Activated naive CD4-positive, alpha-beta T cell treated with anti-CD3 and anti-CD28 coated beads, Interleukin-2, amount 50 U/mL, for 24 hours (primary cell): ENCODE data around the gene GNB1L.
"Not testable (repeated sequence)": the region's sequence is repeated elsewhere in the genome, so short reads cannot be mapped to it uniquely, and the experiment has no call there.

ENCODE experiments used
- H3K27ac Mint-ChIP-seq: one replicate; pipeline ENCODE4 v1.8.0; 2021; ENCODE audit warnings: mild to moderate bottlenecking, mixed read lengths
- H3K27me3 Mint-ChIP-seq: one replicate; pipeline ENCODE4 v1.8.0; 2021; ENCODE audit warnings: mixed read lengths
- H3K36me3 Mint-ChIP-seq: one replicate; pipeline ENCODE4 v1.8.0; 2021; ENCODE audit warnings: mixed read lengths
- H3K4me1 Mint-ChIP-seq: one replicate; pipeline ENCODE4 v1.8.0; 2021; ENCODE audit warnings: mixed read lengths
- H3K4me3 Mint-ChIP-seq: one replicate; pipeline ENCODE4 v1.8.0; 2021; ENCODE audit warnings: mild to moderate bottlenecking, mixed read lengths
- H3K9me3 Mint-ChIP-seq: one replicate; pipeline ENCODE4 v1.8.0; 2021; ENCODE audit warnings: mixed read lengths

Gene GNB1L

DNA sequence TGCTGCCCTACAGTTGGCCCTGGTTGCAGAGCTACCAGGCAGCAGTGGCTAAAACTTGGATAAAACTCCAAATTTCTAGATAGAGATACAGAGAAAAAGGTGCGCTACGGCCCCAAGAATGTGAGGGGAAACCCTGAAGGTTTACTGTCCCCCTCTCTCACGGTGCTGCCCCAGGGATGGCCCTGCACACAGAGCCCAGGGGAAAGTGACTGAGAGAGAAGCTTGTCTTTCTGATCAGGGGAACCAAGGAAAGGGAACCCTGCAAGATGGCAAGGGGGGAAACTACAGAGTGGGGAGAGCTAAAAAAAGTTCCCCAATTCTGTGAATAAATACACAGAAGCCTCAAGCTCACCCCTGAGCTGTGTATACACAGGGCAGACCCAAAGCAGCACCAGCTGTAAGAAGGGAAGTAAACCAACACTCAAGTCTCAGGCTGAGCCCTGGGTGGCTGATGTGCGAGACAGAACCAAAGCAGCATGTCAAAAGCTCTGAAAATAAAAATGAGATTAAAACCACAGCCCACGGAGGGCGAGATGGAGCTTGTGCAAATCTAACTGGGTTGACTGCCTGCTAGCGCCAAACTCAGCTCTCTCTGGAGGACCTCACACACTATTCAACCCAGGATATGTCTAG lies 22.1 kb downstream of the GNB1L start:
- no peak overlapping the region for H3K27ac Mint-ChIP-seq
- H3K9me3 Mint-ChIP-seq: no peaks in the 10 kb centered on the region
- no peaks in the 10 kb centered on the region for H3K27me3 Mint-ChIP-seq
- H3K4me1 Mint-ChIP-seq: peaks cover 38% of the 10 kb centered on the region
- H3K36me3 Mint-ChIP-seq: peaks cover 1% of the 10 kb centered on the region
- no peak overlapping the region for H3K4me3 Mint-ChIP-seq

DNA sequence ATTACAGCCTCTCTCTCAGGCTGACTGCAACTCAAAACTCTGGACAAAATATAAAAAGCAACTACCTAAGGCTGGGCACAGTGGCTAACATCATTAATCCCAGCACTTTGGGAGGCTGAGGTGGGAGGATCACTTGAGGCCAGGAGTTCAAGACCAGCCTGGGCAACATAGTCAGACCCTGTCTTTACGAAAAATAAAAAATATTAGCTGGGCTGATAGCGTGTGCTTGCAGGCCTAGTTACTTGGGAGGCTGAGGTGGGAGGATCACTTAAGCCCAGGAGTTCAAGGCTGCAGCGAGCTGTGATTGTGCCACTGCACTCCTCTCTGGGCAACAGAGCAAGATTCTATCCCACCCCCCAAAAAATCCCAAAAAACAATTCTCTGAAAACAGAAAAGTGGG lies 22.7 kb downstream of the GNB1L start:
- H3K4me1 Mint-ChIP-seq: peaks cover 37% of the 10 kb centered on the region
- not testable (repeated sequence) for H3K27me3 Mint-ChIP-seq, H3K27ac Mint-ChIP-seq, H3K4me3 Mint-ChIP-seq, H3K9me3 Mint-ChIP-seq, H3K36me3 Mint-ChIP-seq

DNA sequence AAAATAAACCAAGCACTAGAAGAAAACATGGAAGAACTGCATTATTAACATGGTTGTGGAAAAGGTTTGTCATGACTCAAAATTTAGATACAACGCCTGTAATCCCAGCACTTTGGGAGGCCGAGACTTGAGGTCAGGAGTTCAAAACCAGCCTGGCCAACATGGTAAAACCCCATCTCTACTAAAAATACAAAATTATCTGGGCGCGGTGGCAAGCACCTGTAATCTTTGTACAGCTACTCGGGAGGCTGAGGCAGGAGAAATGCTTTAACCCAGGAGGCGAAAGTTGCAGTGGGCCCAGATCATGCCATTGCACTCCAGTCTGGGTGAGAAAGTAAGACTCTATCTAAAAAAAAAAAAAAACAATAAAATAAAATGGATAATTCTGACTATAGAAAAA lies 23.7 kb downstream of the GNB1L start:
- Mint-ChIP-seq H3K4me3 (no peak overlapping the region), H3K36me3 (peaks cover 2% of the 10 kb centered on the region), H3K4me1 (peaks cover 30% of the 10 kb centered on the region), H3K27me3 (no peaks in the 10 kb centered on the region), H3K9me3 (no peaks in the 10 kb centered on the region), H3K27ac (no peak overlapping the region)

DNA sequence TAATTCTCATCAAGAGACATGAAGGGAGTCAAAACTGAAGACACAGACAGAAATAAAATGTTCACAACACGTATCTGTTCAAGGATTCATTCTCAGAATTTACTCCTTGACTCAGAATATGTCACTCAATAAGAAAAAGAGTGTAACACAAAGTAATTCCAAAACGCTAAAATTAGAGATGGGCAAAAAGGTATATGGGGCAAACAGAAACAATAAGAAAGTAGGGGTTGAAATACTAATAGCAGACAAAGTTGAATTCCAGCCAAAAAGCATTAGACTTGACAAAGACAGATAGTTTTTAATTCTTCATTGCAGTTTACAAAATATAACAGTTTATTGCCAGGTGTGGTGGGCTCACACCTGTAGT lies 26.7 kb downstream of the GNB1L start:
- Mint-ChIP-seq H3K4me3 (no peak overlapping the region), H3K27ac (no peak overlapping the region), H3K36me3 (peaks cover 2% of the 10 kb centered on the region), H3K9me3 (no peaks in the 10 kb centered on the region), H3K27me3 (no peaks in the 10 kb centered on the region), H3K4me1 (peaks cover 14% of the 10 kb centered on the region)

DNA sequence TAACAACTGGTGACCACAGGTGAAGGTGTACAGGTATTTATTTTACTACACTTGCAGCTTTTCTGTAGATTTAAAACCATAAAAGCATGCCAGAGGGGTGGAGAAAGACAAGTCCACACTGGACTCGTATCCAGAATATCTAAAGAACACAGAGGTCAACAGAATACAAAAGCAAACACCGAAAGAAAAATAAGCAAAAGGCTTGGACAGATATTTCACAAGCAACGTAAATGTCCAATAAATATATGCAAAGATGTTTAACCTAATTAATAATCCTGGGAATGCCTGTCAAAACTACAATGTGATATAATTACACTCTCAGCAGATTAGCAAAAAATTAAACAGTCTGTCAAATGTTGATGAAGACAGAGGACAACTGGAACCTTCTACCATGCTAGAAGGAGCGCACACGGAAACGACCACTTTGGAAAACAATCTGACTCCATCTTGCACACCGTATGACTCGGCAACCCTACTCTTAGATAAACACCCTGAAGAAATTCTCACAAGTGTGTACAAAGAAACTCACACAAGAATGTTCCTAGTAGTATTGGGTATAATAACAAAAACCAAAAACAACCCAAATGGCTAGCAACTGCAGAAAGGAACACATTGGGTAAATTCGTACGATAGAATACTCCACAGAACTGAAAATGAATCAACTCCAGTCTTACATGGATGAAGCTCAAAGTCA lies 27.2 kb downstream of the GNB1L start:
- Mint-ChIP-seq H3K4me1 (peaks cover 14% of the 10 kb centered on the region), H3K27ac (no peak overlapping the region), H3K9me3 (no peaks in the 10 kb centered on the region), H3K36me3 (peaks cover 2% of the 10 kb centered on the region), H3K4me3 (no peak overlapping the region), H3K27me3 (no peaks in the 10 kb centered on the region)

DNA sequence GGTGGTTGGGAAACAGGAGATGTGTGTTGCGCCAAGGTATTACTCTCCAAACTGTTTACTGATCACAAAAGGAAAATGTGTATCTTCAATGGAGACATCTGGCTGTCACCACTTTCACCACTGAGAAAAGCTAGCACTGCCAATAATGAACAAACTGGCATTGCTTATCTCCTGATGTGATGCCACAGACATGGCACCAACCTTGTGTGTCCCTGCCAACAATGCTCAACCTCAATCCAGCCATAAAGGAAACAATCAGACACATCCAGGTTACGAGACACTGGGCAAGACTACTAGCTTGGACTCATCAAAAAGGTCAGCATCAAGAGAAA lies 28.1 kb downstream of the GNB1L start:
- no peak overlapping the region for H3K27ac Mint-ChIP-seq
- H3K27me3 Mint-ChIP-seq: no peaks in the 10 kb centered on the region
- no peaks in the 10 kb centered on the region for H3K9me3 Mint-ChIP-seq
- H3K4me1 Mint-ChIP-seq: peaks cover 14% of the 10 kb centered on the region
- peaks cover 2% of the 10 kb centered on the region for H3K36me3 Mint-ChIP-seq
- no peak overlapping the region for H3K4me3 Mint-ChIP-seq

DNA sequence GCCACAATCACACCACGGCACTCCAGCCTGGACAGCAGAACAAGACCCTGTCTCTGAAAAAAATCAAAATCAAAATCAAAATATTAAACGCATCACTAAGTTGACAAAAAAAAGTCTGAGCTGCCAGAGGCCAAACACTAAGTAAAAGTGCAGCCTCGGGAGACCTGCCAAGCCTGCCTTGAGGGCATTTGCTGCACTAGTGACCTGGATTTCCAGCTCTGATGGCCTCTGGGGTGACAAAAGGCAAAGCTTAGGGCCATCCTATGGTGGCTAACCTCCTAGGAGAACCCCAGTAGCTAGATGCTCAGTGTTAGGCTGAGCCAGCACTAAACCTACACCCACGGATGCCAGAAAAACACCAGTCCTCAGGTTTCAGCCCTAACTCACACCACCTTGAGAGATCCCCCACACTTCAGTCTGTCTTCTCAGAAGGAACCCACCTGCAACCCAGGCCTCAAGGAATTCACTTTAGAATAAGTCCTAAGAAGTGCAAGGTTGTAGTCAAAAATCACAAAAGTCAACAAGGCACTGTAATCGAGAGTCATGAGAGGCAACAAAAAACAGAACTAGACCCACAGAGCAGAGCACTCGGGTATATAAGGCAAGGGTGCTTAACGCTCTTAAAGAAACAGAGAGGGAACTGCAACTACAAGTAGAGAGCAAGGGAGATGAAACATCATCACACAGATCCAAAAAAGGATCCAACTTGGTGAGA lies 28.6 kb downstream of the GNB1L start:
- Mint-ChIP-seq H3K27ac (no peak overlapping the region), H3K27me3 (no peaks in the 10 kb centered on the region), H3K36me3 (peaks cover 2% of the 10 kb centered on the region), H3K9me3 (no peaks in the 10 kb centered on the region), H3K4me3 (no peak overlapping the region), H3K4me1 (peaks cover 14% of the 10 kb centered on the region)

DNA sequence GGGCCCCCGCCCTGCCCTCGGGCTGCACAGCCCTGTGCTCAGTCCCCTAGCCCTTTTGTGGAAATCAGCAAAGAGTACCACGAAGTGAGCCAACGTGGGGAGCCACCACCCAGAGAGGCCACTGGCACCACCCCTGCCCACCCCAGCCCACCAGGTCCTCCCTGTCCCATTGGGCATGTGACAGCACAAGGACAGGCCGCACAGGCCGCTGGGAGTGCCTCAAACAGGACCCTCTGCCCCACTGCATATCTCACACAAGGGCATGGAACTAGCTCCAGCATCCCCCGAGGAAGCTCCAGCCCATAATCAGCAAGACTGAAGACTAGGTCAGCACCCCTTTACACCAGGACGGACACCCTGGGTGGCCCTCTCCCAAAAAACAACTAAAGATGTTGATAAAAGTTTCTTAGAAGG lies 29.7 kb downstream of the GNB1L start:
- H3K9me3 Mint-ChIP-seq: no peaks in the 10 kb centered on the region
- H3K36me3 Mint-ChIP-seq: peaks cover 2% of the 10 kb centered on the region
- H3K4me1 Mint-ChIP-seq: peaks cover 9% of the 10 kb centered on the region
- H3K27me3 Mint-ChIP-seq: no peaks in the 10 kb centered on the region
- H3K27ac Mint-ChIP-seq: no peak overlapping the region
- H3K4me3 Mint-ChIP-seq: no peak overlapping the region

DNA sequence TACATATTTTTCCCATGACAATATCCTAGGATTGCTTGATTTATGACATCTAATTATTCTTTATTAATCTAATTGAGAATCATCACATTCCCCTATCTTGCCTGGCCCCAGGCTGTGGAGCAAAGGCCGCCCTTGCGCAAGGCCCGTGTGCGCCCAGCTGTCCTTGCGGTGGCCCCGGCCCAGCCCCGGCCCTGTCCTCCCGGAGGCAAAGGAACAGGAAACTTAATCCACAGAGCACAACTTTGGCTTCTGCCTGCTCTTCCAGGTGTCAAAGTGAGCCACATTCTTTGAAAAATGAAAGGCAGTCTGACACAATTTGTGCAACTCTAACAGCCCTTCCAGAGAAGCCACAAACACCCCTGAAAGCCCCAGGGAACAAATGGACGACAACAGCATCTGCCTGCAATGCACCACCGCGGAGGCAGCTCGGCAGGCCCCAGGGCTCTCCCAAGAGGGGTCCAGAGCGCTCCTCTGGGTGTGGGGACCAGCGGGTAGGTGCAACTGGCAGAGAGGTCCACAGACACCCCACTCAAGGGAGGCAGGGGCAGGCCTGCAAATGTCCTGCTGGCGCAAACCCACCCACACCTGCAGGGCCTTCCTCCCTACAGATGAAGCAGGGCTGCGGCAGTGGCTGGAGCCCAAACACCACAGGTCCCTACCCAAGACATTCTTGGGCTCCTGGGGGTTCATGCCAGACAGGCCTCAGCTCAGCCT lies 30.3 kb downstream of the GNB1L start:
- Mint-ChIP-seq H3K36me3 (peaks cover 2% of the 10 kb centered on the region), H3K27me3 (no peaks in the 10 kb centered on the region), H3K4me3 (no peak overlapping the region), H3K4me1 (peaks cover 9% of the 10 kb centered on the region), H3K27ac (no peak overlapping the region), H3K9me3 (no peaks in the 10 kb centered on the region)

DNA sequence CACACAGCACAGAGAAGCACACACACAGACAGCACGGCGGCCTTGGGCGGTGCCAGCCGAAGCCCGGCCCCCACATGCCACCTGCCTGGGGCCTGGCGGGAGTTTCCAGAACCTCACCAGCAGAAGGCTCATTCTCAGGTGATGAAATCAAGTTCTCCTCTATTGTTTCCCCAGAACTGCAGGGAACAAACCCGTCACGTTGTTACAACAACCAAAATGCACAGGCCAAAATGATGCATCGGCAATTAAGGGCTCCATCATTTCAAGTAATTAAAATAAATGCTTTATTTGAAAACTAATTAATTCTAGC lies 30.8 kb downstream of the GNB1L start:
- no peaks in the 10 kb centered on the region for H3K9me3 Mint-ChIP-seq
- H3K36me3 Mint-ChIP-seq: peaks cover 2% of the 10 kb centered on the region
- H3K27me3 Mint-ChIP-seq: no peaks in the 10 kb centered on the region
- H3K4me3 Mint-ChIP-seq: no peak overlapping the region
- peaks cover 9% of the 10 kb centered on the region for H3K4me1 Mint-ChIP-seq
- no peak overlapping the region for H3K27ac Mint-ChIP-seq

DNA sequence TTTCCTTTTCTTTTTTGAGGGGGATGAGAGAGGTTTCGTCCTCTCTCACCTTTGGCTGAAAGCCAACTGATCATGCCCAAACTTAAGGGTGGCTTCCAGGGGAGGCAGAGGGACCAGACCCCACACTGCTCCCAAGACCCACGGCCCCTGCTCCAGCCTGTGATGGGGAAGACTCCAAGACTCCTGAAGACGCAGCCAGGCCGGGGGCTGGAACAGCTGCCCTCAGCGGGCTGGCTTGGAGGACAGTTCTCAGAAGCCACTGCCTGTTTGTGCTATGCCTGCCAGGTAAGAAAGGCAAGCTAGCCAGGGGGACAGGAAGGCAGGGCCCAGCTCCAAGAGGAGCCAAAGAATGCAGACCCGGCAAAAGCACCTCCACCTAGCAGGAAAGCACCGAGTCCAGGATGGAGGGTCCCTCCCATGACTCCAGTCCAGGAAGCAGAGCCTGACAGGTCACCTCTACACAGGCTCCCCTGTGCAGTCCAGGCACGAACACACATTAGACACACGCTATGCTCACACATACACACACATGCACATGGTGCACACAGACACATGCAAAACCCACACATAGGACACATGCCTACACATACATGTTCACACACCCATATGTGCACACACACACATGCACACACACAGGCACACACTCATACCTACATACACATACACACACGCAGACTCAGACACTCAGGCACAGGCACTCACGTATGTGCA lies 31.3 kb downstream of the GNB1L start:
- no peak overlapping the region for H3K27ac Mint-ChIP-seq

DNA sequence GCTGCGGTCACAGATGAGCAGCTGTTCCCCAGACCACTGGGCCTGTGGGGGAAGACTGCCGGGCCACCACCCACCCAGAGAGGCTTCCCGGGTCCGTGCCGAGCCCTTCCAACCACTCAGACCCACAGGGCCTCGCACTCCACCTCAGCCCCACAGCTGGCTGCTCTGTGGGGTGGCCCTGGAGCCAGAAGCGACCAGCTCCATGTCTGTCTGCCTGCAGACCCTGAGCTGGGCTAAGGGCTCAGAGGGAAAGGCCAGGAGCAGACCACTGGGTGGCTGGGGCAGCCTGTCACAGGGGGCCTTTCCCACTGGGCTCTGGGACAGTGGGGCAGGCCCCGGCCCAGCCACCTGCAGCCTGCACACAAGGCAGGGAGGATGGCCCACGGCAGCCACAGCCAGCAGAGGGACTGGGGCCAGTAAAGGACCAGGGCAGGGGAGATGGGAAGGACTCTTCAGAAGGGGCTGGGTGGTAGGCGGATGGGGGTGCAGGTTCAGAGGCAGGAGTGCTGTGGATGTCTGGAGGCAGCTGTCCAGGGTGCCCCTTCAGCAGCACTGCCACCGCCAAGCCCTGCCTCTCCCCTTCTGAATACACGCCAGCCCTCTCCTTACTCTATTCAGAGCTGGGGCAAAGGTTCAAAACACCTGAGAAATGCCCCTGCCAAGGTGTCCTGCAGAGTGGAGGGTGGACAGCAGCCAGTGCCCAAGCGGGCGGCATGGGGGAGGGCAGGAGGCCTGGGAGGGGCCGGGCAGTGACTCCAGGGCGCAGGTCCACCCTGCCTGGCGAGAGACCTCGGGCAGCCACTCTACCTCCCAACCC lies 32.2 kb downstream of the GNB1L start:
- H3K27me3 Mint-ChIP-seq: no peaks in the 10 kb centered on the region
- H3K4me3 Mint-ChIP-seq: no peak overlapping the region
- H3K27ac Mint-ChIP-seq: no peak overlapping the region
- H3K4me1 Mint-ChIP-seq: peaks cover 5% of the 10 kb centered on the region
- H3K9me3 Mint-ChIP-seq: no peaks in the 10 kb centered on the region
- peaks cover 2% of the 10 kb centered on the region for H3K36me3 Mint-ChIP-seq

More for the DNA sequence above, 31.3 kb downstream of the GNB1L start:
- Mint-ChIP-seq H3K4me1 (peaks cover 9% of the 10 kb centered on the region), H3K27me3 (no peaks in the 10 kb centered on the region), H3K4me3 (no peak overlapping the region), H3K36me3 (peaks cover 2% of the 10 kb centered on the region), H3K9me3 (no peaks in the 10 kb centered on the region)

DNA sequence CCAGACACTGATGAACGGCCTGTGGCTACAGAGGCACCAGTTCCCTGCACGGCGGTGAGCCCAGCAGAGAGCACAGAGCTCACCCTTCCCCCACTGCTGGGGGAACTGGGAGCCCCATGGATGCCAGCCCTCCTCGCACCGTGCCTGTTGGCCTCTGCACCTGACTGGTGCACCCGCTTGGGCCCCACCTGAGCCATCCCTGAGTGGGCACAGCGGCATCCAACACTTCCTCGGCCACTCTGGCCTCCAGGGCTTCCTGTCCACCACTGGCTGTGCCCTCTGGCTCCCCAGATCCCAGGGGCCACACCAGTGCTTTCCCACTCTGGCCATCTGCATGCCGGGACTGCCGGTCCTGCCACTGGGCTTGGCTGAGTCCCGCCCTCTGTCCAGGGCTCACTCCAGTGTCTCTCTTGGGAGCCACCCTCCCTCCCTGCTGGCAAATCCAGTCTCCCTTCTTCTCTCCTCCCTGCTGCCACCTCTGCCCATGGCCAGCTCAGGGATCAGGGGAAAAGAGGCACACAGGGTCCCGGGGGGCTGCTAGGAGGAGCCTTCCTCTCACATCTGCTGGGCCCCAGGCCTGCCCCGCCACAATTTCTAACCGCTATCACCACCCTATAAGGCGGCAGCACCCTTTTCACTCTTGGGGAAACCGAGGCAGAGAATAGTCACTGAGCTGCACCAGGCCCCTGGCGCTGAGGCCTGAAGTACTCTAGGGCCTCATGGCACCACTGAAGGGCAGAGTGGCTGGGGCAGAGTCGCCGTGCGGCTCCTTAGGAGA lies 33.0 kb downstream of the GNB1L start:
- Mint-ChIP-seq H3K27ac (no peak overlapping the region), H3K36me3 (no peaks in the 10 kb centered on the region), H3K4me3 (no peak overlapping the region), H3K27me3 (no peaks in the 10 kb centered on the region), H3K4me1 (peaks cover 5% of the 10 kb centered on the region), H3K9me3 (no peaks in the 10 kb centered on the region)

DNA sequence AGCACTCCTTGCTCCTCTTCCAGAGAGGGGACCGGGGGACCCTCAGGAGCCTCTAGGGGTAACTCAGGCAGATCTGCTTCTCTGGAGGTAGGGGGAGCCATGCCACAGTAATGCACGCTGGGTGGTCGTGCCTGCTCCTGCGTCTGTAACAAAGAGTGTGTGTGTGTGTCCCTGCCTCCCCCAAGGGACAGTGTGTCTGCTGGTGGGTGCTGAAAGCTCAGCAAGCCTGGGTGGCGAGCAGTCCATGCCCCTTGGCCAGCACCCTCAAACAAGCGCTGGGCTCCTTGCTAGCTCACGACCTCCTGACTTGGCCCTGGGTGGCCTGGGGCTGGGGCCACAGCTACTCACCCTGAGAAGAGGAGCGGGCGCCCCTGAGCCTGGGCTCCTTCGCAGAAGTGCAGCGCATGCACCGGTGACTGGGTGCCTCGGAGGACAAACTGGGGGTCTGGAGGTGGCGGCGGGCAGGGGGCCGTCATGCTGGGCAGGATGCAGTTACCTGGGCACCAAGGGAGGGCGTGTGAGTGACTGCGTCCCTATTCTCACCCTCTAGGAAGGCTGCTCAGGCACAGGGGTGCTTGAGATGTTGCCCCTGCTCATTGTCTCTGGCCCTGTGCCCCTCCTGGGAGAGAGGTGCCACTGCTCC lies 33.7 kb downstream of the GNB1L start:
- Mint-ChIP-seq H3K4me1 (peaks cover 5% of the 10 kb centered on the region), H3K36me3 (no peaks in the 10 kb centered on the region), H3K9me3 (no peaks in the 10 kb centered on the region), H3K27ac (no peak overlapping the region), H3K4me3 (no peak overlapping the region), H3K27me3 (no peaks in the 10 kb centered on the region)
